NCI-H446 treated with DMSO at 0.1 percent for 48 hours (cell line): ENCODE measurements around the gene POU3F1.

Source experiments
- DNase-seq: peaks from one replicate; lab custom pipeline; 2025; lab: John Stamatoyannopoulos, UW

The POU3F1 gene

DNA sequence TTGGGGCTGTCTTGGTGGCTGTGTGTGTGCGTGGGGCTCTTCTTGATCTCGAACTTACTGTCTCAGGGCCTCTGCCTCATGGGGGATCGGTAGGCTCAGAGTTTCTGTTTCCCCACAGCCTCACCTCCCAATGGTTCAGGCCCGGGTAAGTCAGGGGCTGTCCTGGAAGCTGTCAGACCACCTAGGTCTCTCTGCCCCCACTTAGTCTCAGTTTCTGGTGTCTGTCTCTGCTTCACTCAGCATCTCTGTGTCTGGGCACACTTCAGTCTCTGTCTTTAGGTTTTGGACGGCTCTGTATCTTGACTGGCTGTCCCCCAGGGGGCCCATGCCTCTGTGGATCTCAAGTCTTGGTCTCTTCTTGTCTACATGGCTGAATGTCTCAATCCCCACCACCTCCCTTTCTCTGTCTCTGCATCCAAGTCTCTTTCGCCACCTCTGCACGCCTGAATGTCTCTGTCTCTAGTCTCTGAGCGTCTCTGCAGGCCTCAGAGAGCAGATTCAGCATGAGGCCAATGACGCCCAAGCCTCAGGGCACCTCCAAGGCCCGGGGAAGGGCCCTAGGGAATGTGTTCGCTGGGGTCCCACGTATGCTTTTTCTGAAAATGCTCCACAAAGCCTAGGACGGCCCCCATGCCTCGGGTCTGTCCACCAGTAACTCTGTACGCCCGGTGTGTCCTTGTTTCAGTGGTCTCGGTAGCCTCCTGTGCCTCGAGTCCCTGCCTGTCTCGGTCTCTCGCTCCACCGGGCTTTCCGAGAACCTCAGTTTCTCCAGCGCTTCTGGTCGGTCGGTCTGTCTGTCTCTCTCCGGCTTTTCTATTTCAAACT is 42.1 kb downstream of the POU3F1 start:
- no peak for DNase-seq

DNA sequence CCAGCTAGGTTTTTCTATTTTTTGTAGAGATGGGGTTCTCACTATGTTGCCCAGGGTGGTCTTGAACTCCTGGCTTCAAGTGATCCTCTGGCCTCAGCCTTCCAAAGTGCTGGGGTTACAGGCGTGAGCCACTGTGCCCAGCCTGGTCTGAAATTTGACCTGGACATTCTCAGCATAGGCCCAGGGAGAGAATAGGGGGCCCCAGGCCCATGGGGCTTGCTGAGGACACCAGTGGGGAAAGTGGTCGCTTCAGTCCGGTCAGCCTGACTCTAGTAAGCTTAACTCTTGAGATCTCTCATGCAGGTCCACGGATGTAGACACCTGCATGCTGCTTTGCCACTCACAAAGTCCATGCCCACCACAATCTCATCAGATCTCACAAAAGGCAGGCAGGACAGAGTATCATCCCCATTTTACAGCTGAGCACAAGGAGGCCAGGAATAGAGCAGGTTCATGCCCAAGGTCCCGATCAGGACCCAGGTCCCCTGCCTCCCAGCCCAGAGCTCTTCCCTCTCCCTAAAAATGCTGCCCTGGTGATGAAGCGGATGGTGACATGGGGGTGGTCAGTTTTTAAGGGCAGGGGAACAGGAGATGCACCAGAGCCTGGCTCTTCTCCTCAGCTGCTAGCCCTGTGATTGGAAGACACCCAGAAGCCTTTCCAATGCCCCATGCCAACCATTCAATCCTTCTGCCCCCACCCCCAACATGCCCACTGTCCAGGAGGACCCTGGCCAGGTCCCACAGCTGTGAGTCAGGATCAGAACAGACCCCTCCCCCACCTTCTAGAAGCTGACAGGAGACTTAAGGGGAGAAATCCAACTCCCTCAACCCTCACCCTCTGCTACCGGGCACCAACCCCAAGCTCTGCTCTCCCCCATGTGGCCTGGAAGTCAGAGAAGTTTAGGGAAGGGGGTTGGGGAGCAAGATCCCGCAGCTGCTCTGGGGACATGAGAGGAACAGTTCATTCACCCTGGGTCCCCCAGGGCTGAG is 43.0 kb downstream of the POU3F1 start:
- DNase-seq = no peak

DNA sequence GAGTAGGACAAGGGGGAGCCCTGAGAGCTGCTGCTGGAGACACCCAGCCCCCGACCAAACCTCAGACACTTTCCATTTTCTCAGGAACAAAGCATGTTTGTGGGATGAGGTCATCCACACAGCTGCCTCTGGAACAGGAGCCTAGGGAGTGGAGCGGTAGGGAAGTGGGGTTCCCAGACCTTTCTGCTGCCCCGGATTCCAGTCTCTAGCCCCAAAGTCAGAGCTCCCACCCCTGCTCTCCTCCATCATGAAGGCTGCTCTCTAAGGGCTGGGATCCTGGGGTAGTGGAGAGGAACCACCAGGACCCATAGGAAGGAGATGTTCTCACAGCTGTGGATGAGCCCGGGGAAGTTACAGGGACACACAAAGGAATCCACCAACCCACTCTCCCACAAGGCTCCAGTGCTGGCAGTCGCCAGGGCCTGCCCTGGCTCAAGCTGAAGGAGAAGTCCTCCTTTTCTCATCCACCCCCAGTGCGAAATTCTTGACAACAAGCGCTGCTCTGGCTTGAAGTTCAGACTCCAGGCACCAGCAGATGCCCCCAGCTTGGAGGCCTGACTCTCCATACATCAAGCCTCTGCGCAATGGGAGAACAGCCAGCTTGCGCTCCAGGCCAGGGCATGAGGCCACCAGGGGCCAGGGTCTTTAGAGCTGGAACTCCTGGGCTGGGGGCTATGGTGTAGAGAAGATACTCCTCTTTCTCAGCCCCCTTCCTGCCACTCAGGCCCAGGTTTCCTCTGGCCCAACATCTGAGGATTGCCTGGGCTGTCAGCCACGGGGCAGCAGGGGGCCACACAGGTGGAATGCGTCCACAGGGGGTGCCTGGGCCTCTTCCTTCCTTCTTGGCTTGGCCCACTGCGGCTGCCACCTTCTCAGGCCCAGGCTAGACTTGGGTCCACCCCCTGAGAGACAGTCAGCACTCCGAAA is 45.8 kb downstream of the POU3F1 start:
- DNase-seq = no peak

DNA sequence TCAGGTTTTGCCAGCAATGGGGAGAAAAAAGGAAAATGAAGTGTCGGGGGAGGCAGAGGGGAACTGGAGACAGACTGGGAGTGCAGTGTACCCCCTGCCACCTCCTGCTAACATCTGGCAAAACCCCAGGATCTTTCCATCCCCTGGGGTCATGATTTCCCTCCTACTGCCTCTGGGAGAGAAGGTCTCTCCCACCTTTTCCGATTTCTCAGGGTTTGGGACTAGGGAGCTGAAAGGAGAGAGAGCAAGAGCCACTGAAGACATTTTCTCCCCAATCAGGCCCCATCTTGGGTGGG is 46.4 kb downstream of the POU3F1 start:
- DNase-seq = no peak

DNA sequence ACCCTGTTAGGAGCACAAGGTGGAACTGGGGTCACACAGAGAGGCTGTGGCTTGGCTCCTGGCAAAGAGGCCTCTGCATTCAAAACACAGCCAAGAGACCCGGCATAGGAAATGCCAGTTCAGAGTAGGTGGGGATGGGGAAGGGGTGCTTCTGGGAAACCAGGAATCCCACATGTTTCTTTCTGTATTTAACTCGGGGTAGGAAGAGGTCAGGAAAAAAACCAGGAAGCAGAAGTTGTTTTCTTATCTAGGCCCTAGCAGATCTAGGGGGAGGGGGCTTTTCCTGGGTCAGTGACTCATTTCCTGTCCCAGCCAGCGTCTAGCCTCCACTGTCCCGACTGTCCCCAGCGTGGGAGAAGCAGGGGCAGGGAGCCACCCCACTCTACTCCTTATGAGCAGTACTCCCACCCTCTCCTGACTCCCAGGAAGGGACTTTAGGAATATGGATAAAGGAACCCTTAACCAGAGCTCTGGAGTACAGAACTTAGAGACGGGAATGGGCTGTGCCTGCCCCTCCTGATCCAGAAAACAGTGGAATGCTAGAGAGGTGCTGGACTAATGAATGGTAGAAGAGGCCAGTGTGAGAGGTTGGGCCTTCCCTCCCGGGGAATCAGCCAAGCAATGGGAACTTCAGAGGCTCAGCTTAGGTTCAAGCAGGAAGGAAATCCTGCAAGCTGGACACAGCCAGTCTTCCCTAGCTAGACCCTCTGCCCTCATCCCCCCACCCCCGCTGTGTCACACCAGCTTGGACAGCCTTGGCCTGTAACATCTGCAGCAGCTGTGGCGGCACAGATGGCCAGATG is 47.0 kb downstream of the POU3F1 start:
- no peak for DNase-seq

DNA sequence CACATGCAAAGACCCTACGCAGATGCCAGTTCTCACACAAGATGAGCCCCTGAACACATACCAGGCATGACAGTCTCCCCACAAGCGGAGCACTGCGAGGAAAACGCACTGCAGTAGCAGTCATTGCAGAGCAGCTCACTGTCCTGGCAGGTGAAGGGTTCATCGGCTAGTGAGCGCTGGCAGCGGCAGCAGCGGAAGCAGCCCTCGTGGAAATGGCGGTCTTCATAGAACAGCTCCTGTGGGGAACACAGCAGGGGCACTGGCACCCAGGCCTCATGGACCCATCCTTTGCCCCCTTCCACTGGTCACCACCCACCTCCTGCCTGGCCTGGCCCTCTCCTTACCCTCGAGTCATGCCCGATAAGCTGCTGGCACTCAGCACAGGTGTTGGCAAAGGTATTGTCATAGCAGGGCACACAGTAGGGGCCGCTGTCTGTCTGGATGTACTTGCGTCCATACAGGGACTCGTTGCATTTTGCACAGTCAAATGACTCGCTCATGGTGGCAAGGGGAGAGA is 47.6 kb downstream of the POU3F1 start:
- DNase-seq = no peak

DNA sequence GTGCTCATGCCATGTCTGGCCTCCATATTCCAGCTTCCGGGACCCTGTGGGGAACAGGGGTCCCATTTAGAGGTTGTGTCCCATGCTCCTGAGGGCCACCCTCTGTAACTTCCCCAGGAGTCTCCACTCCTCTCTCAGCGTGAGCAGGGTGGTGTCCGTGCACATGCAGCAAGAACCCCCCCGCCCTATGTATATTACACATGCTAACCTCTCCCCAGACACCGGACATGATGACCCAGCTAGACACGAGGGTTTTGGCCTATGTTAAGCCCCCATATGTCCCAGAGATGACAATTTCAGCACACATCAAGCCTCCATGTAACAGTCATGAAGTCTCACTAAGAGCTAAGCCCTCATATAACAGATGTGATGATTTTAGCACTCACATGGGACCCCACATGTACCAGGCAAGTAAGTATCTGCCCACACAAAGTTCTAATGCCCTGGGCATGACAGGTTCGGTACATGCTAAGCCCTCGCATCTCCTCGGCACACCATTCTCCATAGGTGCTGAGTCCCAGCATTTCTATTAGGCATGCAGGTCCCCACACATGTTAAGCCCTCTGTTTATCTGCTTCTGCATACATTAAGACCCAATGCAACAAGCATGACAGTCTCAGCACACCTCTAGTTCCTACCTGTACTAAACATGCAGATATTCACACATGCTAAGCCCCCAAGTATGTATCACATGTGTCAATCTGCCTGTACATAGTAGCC is 48.3 kb downstream of the POU3F1 start:
- DNase-seq = no peak

DNA sequence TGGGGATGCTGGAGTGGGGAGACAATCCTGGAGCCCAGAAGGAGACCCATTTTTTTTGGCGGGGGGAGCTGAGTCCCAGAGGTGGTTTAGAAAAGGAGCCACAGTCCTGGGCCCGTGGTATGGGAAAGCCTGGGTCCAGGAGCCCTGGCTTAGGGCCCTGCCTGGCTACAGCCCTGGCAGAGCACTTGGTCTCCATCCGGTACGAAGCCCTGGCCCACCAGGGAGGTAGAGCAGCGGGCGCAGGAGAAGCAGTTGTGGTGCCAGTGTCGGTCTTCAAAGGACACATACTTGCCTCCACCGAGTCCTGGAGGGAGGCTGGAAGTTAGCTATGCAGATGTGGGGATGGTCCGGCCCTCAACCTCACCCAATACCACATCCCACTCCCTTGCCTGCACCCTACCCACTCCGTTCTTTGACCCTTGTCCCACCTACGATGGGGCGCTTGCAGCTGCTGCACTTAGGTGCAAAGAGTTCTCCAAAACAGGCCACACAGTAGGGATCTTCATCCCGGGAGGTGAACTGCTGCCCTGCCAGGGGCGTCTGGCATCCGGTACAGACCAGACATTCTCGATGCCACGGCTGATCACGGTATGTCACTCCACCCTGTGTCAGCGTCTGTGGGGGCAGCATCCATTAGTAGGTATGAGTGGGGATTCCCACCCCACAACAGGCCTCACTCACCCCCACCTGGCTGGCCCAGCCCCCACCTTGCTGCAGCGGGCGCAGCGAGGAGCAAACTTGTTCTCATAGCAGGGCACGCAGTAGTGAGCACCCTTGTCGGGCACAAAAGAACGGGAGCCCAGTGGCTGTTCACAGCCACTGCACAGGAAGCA is 49.1 kb downstream of the POU3F1 start:
- no peak for DNase-seq

DNA sequence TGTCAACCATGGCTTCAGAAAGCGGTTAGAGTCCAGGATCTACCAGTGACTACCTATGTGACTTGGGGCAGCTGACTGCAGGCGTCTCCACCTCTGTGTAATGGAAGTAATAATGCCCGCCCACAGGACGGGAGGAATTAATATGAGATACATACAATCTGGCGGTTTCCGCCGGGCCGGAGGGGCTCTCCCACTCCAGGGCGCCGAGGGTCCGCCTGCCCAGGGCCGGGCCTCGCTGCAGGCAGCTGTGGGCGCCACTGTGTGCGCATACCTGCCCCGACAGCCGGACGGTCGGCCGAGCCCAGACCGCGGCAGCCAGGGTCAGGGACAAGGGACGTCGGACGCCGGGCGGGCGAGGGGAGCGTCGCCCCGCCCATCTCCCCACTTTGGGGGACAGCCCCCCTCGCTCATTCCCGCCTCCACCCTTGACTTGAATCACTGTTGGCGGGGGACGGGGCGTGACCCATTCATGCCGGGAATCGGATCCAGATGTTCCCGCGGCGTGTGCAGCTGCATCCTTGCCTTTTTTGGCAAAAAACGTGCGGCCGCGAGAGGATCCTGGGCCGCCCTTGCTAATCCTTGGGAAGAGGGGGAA is 50.7 kb downstream of the POU3F1 start:
- no peak for DNase-seq

DNA sequence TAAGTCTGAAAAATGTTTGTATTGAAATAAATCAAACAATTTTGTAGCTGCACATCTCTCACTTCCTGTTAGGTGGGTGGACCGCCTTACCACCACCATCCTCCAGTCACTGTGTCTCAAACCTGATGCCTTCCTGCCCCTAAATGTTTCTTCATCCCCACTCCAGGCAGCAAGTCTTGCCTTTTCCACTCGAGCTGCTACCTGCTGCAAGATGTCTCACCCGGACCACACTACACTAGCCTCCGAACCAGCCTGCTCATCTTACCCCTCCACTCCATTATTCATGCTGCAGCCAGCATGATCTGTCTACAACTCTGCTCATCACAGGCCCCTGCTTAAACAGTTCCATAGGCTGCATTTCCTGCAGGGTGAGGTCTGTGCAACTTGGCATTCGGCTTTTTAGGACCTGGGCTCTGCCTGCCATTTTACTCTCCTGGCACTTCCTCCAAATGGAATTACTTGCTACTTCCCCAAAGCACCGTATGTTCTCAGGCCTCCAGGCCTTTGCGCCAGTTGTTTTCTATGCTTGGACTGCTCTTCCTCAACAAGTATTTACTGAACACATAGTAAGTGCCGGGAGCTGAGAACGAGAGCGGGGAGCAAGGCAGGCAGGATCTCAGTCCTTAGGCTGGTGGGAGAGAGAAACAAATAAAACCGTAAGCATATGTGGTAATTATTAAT is 51.6 kb downstream of the POU3F1 start:
- no peak for DNase-seq
